Lower leg skin (tissue), 4 donors: ENCODE measurements around the gene GRB14. TPM values are rescaled to one million over a fixed set of nuclear protein-coding genes. Genes with fewer than 3 reads are reported as not detected.
"Not testable (repeated sequence)": the region's sequence is repeated elsewhere in the genome, so short reads cannot be mapped to it uniquely, and the experiment has no call there.

ENCODE experiments used
- DNase-seq, 2 donors: peaks; one replicate each; pipeline ENCODE4 v3.0.0-alpha.2; 2019; ENCODE audit warnings: low spot score in 2 of 2
- H3K4me3 ChIP-seq: fragments of 200-600 bp; sonication (generic); 2 replicates; pipeline ENCODE4 v1.5.1; 2017; ENCODE audit warnings: mild to moderate bottlenecking, low read depth; ENCODE audit not compliant: poor library complexity, severe bottlenecking
- CTCF ChIP-seq, 3 donors: fragments of 450-650 bp; IDR thresholded peaks; one replicate each; pipeline ENCODE4 v1.5.1; 2016; ENCODE audit warnings: antibody characterized with exemption in 3 of 3, mild to moderate bottlenecking in 3 of 3, moderate library complexity in 2 of 3
- POLR2A ChIP-seq, 2 donors: fragments of 450-650 bp; IDR thresholded peaks; one replicate each; pipeline ENCODE4 v1.6.1; 2016 to 2017; ENCODE audit warnings: antibody characterized with exemption in 2 of 2, mild to moderate bottlenecking in 1 of 2, moderate library complexity in 1 of 2
- WGBS, 2 donors: methylation state at CpG; one replicate each; pipeline ENCODE4 v1.1.5; 2018; 5-methylcytosine and 5-hydroxymethylcytosine counted together
- intact Hi-C: fragments of 100-400 bp; cut with DNase I; formaldehyde crosslinking; loops from one replicate; pipeline ENCODE4 v1.15.0; 2023; ENCODE audit warnings: low total_unique reads
- total RNA-seq, 4 donors: library from RNA; depleted of rRNA; stranded (reverse); fragments of >200 nt; gene quantifications; one replicate each; pipeline ENCODE4 v1.1.0, GENCODE V29; 2016

Gene GRB14
- total RNA-seq, 4 donors from 2014 or later = 0.13 to 7.5 (median 4.6) TPM

- H3K4me3 ChIP-seq = no peak overlapping the region
- WGBS, 2 donors = 81% methylated on average over 4 of the region's 4 CpGs
- TF ChIP-seq CTCF (IDR thresholded peaks at IDR 0.05) = no peak
- TF ChIP-seq POLR2A (IDR thresholded peaks at IDR 0.05) = no peak
- no peak for DNase-seq
- intact Hi-C loops = no loop called here
Measured at GRCh38 chr2:164561416-164561815, 59.9 kb downstream of the GRB14 start.

GRCh38 chr2:164560902-164561301 is 60.4 kb downstream of the GRB14 start:
- no peak overlapping the region for H3K4me3 ChIP-seq
- intact Hi-C loops = no loop called here
- 11 to 30% methylated on average over 2 of the region's 2 CpGs for WGBS, 2 donors
- TF ChIP-seq POLR2A (IDR thresholded peaks at IDR 0.05) (no peak), CTCF (IDR thresholded peaks at IDR 0.05) (no peak)
- no peak for DNase-seq

- WGBS, 2 donors = 34 to 47% methylated on average over 4 of the region's 4 CpGs
- no peak overlapping the region for H3K4me3 ChIP-seq
- TF ChIP-seq CTCF (IDR thresholded peaks at IDR 0.05) (no peak), POLR2A (IDR thresholded peaks at IDR 0.05) (no peak)
- intact Hi-C loops = no loop called here
- no peak for DNase-seq
Measured at GRCh38 chr2:164560181-164560792, 61.0 kb downstream of the GRB14 start.

GRCh38 chr2:164558450-164558849 is 62.8 kb downstream of the GRB14 start:
- no peak for TF ChIP-seq POLR2A (IDR thresholded peaks at IDR 0.05)
- TF ChIP-seq CTCF (IDR thresholded peaks at IDR 0.05) = no peak
- no peak for DNase-seq
- 65 to 67% methylated on average over 2 of the region's 2 CpGs for WGBS, 2 donors

GRCh38 chr2:164554487-164554886 is 66.8 kb downstream of the GRB14 start:
- DNase-seq = no peak
- intact Hi-C loops = no loop called here
- 66 to 73% methylated on average over 2 of the region's 2 CpGs for WGBS, 2 donors
- no peak overlapping the region for H3K4me3 ChIP-seq
- no peak for TF ChIP-seq POLR2A (IDR thresholded peaks at IDR 0.05)
- TF ChIP-seq CTCF (IDR thresholded peaks at IDR 0.05) = no peak

More at GRCh38 chr2:164558450-164558849, 62.8 kb downstream of the GRB14 start:
- intact Hi-C loops = no loop called here
- no peak overlapping the region for H3K4me3 ChIP-seq

- no peak overlapping the region for H3K4me3 ChIP-seq
- WGBS, 2 donors = 89 to 90% methylated on average over 4 of the region's 4 CpGs
- intact Hi-C loops = no loop called here
- TF ChIP-seq CTCF (IDR thresholded peaks at IDR 0.05) = no peak
- DNase-seq = no peak
Measured at GRCh38 chr2:164551519-164551918, 69.8 kb downstream of the GRB14 start.

- DNase-seq, intact Hi-C loops, H3K4me3 ChIP-seq: not testable (repeated sequence)
- WGBS, 2 donors = 97 to 98% methylated on average over 3 of the region's 3 CpGs
Measured at GRCh38 chr2:164549705-164550104, 71.6 kb downstream of the GRB14 start.
